Tibial nerve (tissue), 4 donors: ENCODE measurements around the gene LCMT1. TPM values are rescaled to one million over a fixed set of nuclear protein-coding genes. Genes with fewer than 3 reads are reported as not detected.

Experiments used
- DNase-seq, 2 donors: peaks; one replicate each; pipeline ENCODE4 v3.0.0-alpha.2; 2019; ENCODE audit warnings: low spot score in 2 of 2
- H3K27ac ChIP-seq, 4 donors: fragments of 200-600 bp; sonication (generic) in 3 of 4; one replicate each; pipeline ENCODE4 v1.5.1; 2017 to 2019; ENCODE audit warnings: mild to moderate bottlenecking in 1 of 4
- H3K27me3 ChIP-seq, 2 donors: fragments of 200-600 bp; sonication (generic) in 1 of 2; one replicate each; pipeline versions ENCODE4 v1.5.1 to v1.6.0; 2017 to 2019
- H3K36me3 ChIP-seq, 3 donors: fragments of 200-600 bp; sonication (generic); one replicate each; pipeline ENCODE4 v1.5.1; 2018 to 2019
- H3K4me1 ChIP-seq, 4 donors: fragments of 200-600 bp; sonication (generic) in 3 of 4; one replicate each; pipeline ENCODE4 v1.5.1; 2017 to 2019
- H3K4me3 ChIP-seq, 4 donors: fragments of 200-600 bp; sonication (generic) in 3 of 4; one replicate each; pipeline ENCODE4 v1.5.1; 2017 to 2019; ENCODE audit warnings: mild to moderate bottlenecking in 1 of 4, moderate library complexity in 1 of 4
- H3K9me3 ChIP-seq, 4 donors: fragments of 200-600 bp; sonication (generic) in 3 of 4; one replicate each; pipeline ENCODE4 v1.5.1; 2017 to 2019
- CTCF ChIP-seq, 5 experiments: fragments of 200-600 bp in 3 of 5; fragments of 450-650 bp in 2 of 5; sonication (generic) in 3 of 5; IDR thresholded peaks; one replicate each; pipeline ENCODE4 v1.5.1; 2016 to 2019; ENCODE audit warnings: antibody characterized with exemption in 5 of 5, mild to moderate bottlenecking in 3 of 5, moderate library complexity in 2 of 5
- EP300 ChIP-seq, 2 donors: sonication (generic); formaldehyde crosslinking; IDR thresholded peaks; one replicate each; pipeline ENCODE4 v1.6.1; 2017; ENCODE audit warnings: antibody characterized with exemption in 2 of 2, mild to moderate bottlenecking in 1 of 2
- POLR2A ChIP-seq, 2 donors: fragments of 450-650 bp; IDR thresholded peaks; one replicate each; pipeline ENCODE4 v1.6.1; 2017; ENCODE audit warnings: antibody characterized with exemption in 2 of 2, mild to moderate bottlenecking in 2 of 2, moderate library complexity in 2 of 2
- WGBS, 2 donors: methylation state at CpG; one replicate each; pipeline ENCODE4 v1.1.5; 2018; 5-methylcytosine and 5-hydroxymethylcytosine counted together
- total RNA-seq, 4 donors: library from RNA; depleted of rRNA; stranded (reverse); fragments of >200 nt; gene quantifications; one replicate each; pipeline ENCODE4 v1.1.0, GENCODE V29; 2016

LCMT1 gene
- total RNA-seq, 4 donors from 2014 or later: 21.6 to 56.4 (median 33.8) TPM

- Histone ChIP-seq H3K27me3 (no peaks in the 10 kb centered on the region), H3K4me3 (no peak overlapping the region), H3K36me3 (no peaks in the 10 kb centered on the region), H3K4me1 (peaks cover 0 to 34% (median 11%) of the 10 kb centered on the region in 4 donors), H3K27ac (peak overlapping the region in 3 of 4 donors; percentile 93 to 96 (median 95)), H3K9me3 (no peaks in the 10 kb centered on the region)
- DNase-seq: no peak
- TF ChIP-seq POLR2A (IDR thresholded peaks at IDR 0.05) (no peak), CTCF (IDR thresholded peaks at IDR 0.05) (no peak), EP300 (IDR thresholded peaks at IDR 0.05) (no peak)
- 87 to 89% methylated on average over 8 of the region's 8 CpGs for WGBS, 2 donors
Observed at GRCh38 chr16:25065899-25066298, 45.6 kb upstream of the LCMT1 start.

- Histone ChIP-seq H3K27me3 (no peaks in the 10 kb centered on the region), H3K4me1 (peaks cover 0 to 34% (median 11%) of the 10 kb centered on the region in 4 donors), H3K9me3 (no peaks in the 10 kb centered on the region), H3K4me3 (peak overlapping the region; percentile 65 to 86 (median 82)), H3K36me3 (no peaks in the 10 kb centered on the region), H3K27ac (peak overlapping the region; percentile 78 to 96 (median 94))
- DNase-seq: no peak
- TF ChIP-seq CTCF (IDR thresholded peaks at IDR 0.05) (peak in 1 of 5 experiments; percentile 8), EP300 (IDR thresholded peaks at IDR 0.05) (no peak), POLR2A (IDR thresholded peaks at IDR 0.05) (no peak)
- WGBS, 2 donors: 41 to 42% methylated on average over 12 to 13 of the region's 16 CpGs
Observed at GRCh38 chr16:25066426-25066746, 45.2 kb upstream of the LCMT1 start.

GRCh38 chr16:25066747-25067631 lies 44.6 kb upstream of the LCMT1 start:
- TF ChIP-seq POLR2A (IDR thresholded peaks at IDR 0.05) (peak in 1 of 2 donors; percentile 80), EP300 (IDR thresholded peaks at IDR 0.05) (peak in 1 of 2 donors; percentile 79), CTCF (IDR thresholded peaks at IDR 0.05) (peak in 2 of 5 experiments; percentile 7 to 19)
- WGBS, 2 donors: 1% methylated on average over 35 to 57 of the region's 63 CpGs
- DNase-seq: peak; percentile 68 to 75
- no peaks in the 10 kb centered on the region for H3K36me3 ChIP-seq
- peak overlapping the region; percentile 65 to 86 (median 82) for H3K4me3 ChIP-seq
- peak overlapping the region; percentile 78 to 96 (median 94) for H3K27ac ChIP-seq
- H3K4me1 ChIP-seq: peaks cover 0 to 34% (median 11%) of the 10 kb centered on the region in 4 donors
- no peaks in the 10 kb centered on the region for H3K27me3 ChIP-seq
- H3K9me3 ChIP-seq: no peaks in the 10 kb centered on the region

DNA sequence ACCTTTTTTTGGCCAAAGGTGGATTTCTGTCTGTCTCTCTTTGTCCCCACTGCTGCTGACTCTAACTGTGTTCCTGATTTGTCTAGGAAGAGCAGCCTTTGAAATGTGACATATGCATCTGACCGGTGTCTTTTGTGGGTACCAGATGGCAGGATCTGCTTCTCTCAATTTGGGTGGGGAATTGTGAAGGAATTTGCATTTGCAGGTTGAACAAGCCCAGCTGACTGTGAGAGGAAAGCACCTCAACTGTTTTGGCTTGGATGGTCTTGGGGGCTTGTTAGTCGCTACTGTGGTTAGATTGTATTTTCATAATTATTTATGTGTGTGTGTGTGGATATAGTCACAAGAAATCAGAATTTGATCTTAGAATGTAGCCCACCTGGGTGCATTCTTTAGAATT lies 37.7 kb upstream of the LCMT1 start:
- H3K27me3 ChIP-seq: no peaks in the 10 kb centered on the region
- H3K9me3 ChIP-seq: no peaks in the 10 kb centered on the region
- no peak overlapping the region for H3K27ac ChIP-seq
- H3K4me3 ChIP-seq: no peak overlapping the region
- WGBS, 2 donors: 90 to 96% methylated on average over 2 of the region's 2 CpGs
- H3K36me3 ChIP-seq: no peaks in the 10 kb centered on the region
- no peaks in the 10 kb centered on the region for H3K4me1 ChIP-seq
- TF ChIP-seq EP300 (IDR thresholded peaks at IDR 0.05) (no peak), CTCF (IDR thresholded peaks at IDR 0.05) (no peak)
- no peak for DNase-seq

GRCh38 chr16:25078386-25078978 lies 33.1 kb upstream of the LCMT1 start:
- Histone ChIP-seq H3K36me3 (peaks cover 0 to 6% (median 0%) of the 10 kb centered on the region in 3 donors), H3K9me3 (no peaks in the 10 kb centered on the region), H3K4me3 (no peak overlapping the region), H3K4me1 (no peaks in the 10 kb centered on the region), H3K27me3 (no peaks in the 10 kb centered on the region), H3K27ac (no peak overlapping the region)
- no peak for DNase-seq
- TF ChIP-seq EP300 (IDR thresholded peaks at IDR 0.05) (no peak), CTCF (IDR thresholded peaks at IDR 0.05) (no peak), POLR2A (IDR thresholded peaks at IDR 0.05) (no peak)
- whole genome bisulfite sequencing, 2 donors: 93 to 98% methylated on average over 2 of the region's 2 CpGs
